Activated B cell treated with CpG ODN at 0.5 μM for 24 hours (primary cell): Measurements from ENCODE around the gene GPAM. TPM values are rescaled to one million over a fixed set of nuclear protein-coding genes. Genes with fewer than 3 reads are reported as not detected.

Experiments
- ATAC-seq: fragments of 200-7000 bp; cut with Tn5 transposase; one replicate; pipeline ENCODE4 v1.10.0; 2021; ENCODE audit warnings: low read depth, mild to moderate bottlenecking, moderate library complexity
- CTCF ChIA-PET: fragments of 350-600 bp; sonication (Branson Sonifier 250); formaldehyde crosslinking; loops from one replicate; lab custom pipeline; 2021; ENCODE audit warnings: antibody characterized with exemption; lab: Charles Lee
- POLR2A ChIA-PET: fragments of 350-600 bp; sonication (Branson Sonifier 250); formaldehyde crosslinking; loops from one replicate; lab custom pipeline; 2021; ENCODE audit warnings: antibody characterized with exemption; lab: Charles Lee
- DNase-seq: peaks from one replicate; pipeline ENCODE4 v3.0.0; 2022
- H3K27ac Mint-ChIP-seq: one replicate; pipeline ENCODE4 v1.8.0; 2020; ENCODE audit warnings: mixed read lengths
- H3K27me3 Mint-ChIP-seq: one replicate; pipeline ENCODE4 v1.8.0; 2021; ENCODE audit warnings: mixed read lengths
- H3K36me3 Mint-ChIP-seq: one replicate; pipeline ENCODE4 v1.8.0; 2021; ENCODE audit warnings: low read depth, mixed read lengths
- H3K4me1 Mint-ChIP-seq: one replicate; pipeline ENCODE4 v1.8.0; 2021; ENCODE audit warnings: mixed read lengths
- H3K4me3 Mint-ChIP-seq: one replicate; pipeline ENCODE4 v1.8.0; 2020; ENCODE audit warnings: mild to moderate bottlenecking, mixed read lengths
- H3K9me3 Mint-ChIP-seq: one replicate; pipeline ENCODE4 v1.8.0; 2020; ENCODE audit warnings: mixed read lengths
- intact Hi-C: fragments of 100-400 bp; cut with micrococcal nuclease; formaldehyde crosslinking; loops from one replicate; pipeline ENCODE4 v1.15.1; 2024
- total RNA-seq: library from RNA; stranded (reverse); gene quantifications from 2 replicates; pipeline ENCODE4 v1.2.3, GENCODE V29; 2022
- TF ChIP-seq, protein P1 (sequence below): fragments of 200-600 bp; IDR thresholded peaks from one replicate; pipeline ENCODE4 v1.8.0; 2022; ENCODE audit warnings: antibody characterized with exemption, mild to moderate bottlenecking

Gene GPAM
- total RNA-seq, 1 donor from 2014 or later: 10.2 TPM

DNA sequence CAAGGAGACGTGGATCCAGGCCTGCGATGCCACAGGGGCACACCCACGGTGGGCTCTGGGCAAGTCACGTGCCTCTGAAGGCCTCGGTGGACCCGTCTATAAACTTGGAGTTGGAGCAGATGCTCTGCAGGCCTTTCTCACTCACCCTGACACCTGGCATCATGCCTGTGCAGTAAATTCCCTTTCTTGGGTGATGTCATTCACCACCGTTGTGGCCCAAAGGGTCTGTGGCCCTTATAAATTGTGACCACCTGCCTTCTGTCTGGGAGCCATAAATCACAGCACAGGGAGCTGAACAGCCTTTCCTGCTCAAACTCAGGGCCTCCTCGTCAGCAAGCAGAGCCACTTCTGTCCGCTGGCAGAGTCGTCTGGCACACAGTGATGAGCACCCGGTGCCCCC is 52.2 kb downstream of the GPAM start:
- Mint-ChIP-seq H3K4me3 (no peak overlapping the region), H3K27me3 (no peaks in the 10 kb centered on the region), H3K4me1 (no peaks in the 10 kb centered on the region), H3K9me3 (no peaks in the 10 kb centered on the region), H3K36me3 (no peaks in the 10 kb centered on the region), H3K27ac (no peak overlapping the region)
- ATAC-seq (no peak), DNase-seq (no peak)
- intact Hi-C loops: no loop called here
- POLR2A ChIA-PET: no interaction called here
- TF ChIP-seq, protein P1, sequence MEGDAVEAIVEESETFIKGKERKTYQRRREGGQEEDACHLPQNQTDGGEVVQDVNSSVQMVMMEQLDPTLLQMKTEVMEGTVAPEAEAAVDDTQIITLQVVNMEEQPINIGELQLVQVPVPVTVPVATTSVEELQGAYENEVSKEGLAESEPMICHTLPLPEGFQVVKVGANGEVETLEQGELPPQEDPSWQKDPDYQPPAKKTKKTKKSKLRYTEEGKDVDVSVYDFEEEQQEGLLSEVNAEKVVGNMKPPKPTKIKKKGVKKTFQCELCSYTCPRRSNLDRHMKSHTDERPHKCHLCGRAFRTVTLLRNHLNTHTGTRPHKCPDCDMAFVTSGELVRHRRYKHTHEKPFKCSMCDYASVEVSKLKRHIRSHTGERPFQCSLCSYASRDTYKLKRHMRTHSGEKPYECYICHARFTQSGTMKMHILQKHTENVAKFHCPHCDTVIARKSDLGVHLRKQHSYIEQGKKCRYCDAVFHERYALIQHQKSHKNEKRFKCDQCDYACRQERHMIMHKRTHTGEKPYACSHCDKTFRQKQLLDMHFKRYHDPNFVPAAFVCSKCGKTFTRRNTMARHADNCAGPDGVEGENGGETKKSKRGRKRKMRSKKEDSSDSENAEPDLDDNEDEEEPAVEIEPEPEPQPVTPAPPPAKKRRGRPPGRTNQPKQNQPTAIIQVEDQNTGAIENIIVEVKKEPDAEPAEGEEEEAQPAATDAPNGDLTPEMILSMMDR: no peak
- CTCF ChIA-PET: no interaction called here

DNA sequence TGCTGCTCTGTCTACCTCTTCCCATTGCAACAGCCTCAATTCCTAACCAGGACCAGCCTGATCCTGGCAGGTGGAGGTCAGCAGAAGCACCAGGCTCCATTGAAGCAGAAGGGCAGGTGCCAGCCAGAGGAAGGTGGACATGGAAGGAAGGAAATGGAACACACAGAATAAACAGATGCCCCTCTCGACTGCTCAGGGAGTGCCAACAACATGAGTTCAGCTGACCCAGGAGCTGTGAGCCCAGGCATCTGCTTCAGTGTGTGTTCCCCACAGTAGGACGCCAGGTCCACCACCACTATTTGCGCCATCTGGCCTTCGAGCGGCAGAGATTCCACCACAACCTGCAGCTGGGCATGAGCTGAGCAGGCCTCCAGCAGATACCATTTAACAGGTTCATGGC is 56.7 kb downstream of the GPAM start:
- TF ChIP-seq, protein P1: no peak
- intact Hi-C loops: no loop called here
- Mint-ChIP-seq H3K4me3 (no peak overlapping the region), H3K27ac (no peak overlapping the region), H3K9me3 (no peaks in the 10 kb centered on the region), H3K4me1 (no peaks in the 10 kb centered on the region), H3K36me3 (no peaks in the 10 kb centered on the region), H3K27me3 (no peaks in the 10 kb centered on the region)
- ChIA-PET POLR2A (no interaction called here), CTCF (no interaction called here)
- ATAC-seq (no peak), DNase-seq (no peak)

DNA sequence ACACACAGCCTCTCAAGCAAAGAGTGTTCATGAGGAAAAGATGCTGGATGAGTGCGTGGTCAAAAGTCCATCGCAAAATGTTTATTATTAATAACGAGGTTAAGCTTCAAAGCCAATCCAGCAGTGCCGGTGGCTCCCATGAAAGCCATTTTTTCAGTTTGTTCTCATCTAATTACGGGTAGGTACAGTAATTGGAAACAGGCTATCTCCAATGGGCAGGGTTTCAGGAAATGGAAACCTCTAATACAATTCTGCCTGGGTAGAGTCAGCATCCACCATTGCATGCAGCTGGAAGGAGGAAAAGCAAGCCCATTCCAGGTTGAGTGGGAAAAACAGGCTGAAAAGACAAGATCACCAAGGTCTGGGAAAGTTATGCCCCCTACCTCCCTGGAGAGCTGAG is 57.4 kb downstream of the GPAM start:
- H3K27ac Mint-ChIP-seq: no peak overlapping the region
- ChIA-PET POLR2A (no interaction called here), CTCF (interaction anchor here (0.7 kb wide), 1 partner anchor 9 kb away, joined by 4 read pairs; no protein-coding TSS in a partner anchor)
- no peaks in the 10 kb centered on the region for H3K9me3 Mint-ChIP-seq
- no peak for ATAC-seq
- no peak for DNase-seq
- TF ChIP-seq, protein P1: no peak
- intact Hi-C loops: no loop called here
- no peaks in the 10 kb centered on the region for H3K27me3 Mint-ChIP-seq
- H3K4me1 Mint-ChIP-seq: no peaks in the 10 kb centered on the region
- no peaks in the 10 kb centered on the region for H3K36me3 Mint-ChIP-seq
- H3K4me3 Mint-ChIP-seq: no peak overlapping the region

DNA sequence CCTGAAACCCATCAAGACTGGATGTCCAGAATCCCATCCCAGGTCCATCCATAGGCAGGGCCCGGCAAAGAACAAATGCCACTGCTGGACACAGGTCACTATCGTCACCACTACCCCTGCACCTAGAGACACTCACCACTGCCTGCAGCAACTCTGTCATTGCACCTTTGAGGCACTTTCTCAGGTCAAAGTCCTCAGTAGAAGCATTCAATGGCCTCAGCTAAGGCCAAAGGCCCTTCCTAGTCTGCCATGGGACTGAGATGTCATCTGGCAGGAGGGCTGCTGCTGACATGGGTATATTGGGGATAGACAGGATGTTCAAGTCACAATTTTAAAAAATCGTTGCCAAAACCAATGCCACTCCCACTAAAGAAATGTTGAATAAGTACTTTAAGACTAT is 58.7 kb downstream of the GPAM start:
- TF ChIP-seq, protein P1: no peak
- no peaks in the 10 kb centered on the region for H3K36me3 Mint-ChIP-seq
- no peak for ATAC-seq
- CTCF ChIA-PET: interaction anchor here (0.9 kb wide), 1 partner anchor 13 kb away, joined by 5 read pairs; no protein-coding TSS in a partner anchor
- H3K27me3 Mint-ChIP-seq: no peaks in the 10 kb centered on the region
- H3K4me3 Mint-ChIP-seq: no peak overlapping the region
- POLR2A ChIA-PET: no interaction called here
- H3K4me1 Mint-ChIP-seq: no peaks in the 10 kb centered on the region
- intact Hi-C loops: no loop called here
- H3K9me3 Mint-ChIP-seq: no peaks in the 10 kb centered on the region
- H3K27ac Mint-ChIP-seq: no peak overlapping the region
- no peak for DNase-seq

DNA sequence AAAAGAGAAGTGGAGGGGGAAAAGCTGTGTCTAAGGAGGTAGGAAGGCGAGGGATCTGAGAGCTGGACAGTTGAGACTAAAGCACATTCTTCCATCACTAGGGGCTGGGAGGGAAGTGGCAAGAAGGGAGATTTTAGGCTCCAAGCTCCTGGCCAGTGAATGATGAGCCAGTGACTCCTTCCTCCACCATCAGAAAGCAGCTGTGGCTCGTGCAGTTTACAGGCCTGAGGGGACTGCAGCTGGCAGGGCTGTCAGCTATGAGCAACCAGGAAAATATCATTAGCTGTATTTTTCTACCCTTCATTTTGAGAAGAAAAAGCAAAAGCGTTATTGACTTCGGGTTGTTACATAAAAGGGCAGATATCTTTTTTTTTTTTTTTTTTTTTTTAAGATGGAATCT is 60.7 kb downstream of the GPAM start:
- ChIA-PET POLR2A (no interaction called here), CTCF (no interaction called here)
- Mint-ChIP-seq H3K27ac (no peak overlapping the region), H3K4me1 (no peaks in the 10 kb centered on the region), H3K36me3 (no peaks in the 10 kb centered on the region), H3K4me3 (no peak overlapping the region), H3K9me3 (no peaks in the 10 kb centered on the region), H3K27me3 (no peaks in the 10 kb centered on the region)
- intact Hi-C loops: no loop called here
- no peak for DNase-seq
- TF ChIP-seq, protein P1: no peak
- ATAC-seq: no peak
